Aorta (tissue), 5 donors: ENCODE data around the gene KCNK13. TPM values are rescaled to one million over a fixed set of nuclear protein-coding genes. Genes with fewer than 3 reads are reported as not detected.
"Not testable (repeated sequence)": the region's sequence is repeated elsewhere in the genome, so short reads cannot be mapped to it uniquely, and the experiment has no call there.

Experiments
- ATAC-seq: fragments of 200-7000 bp; cut with Tn5 transposase; one replicate; pipeline ENCODE4 v1.9.1; 2022; ENCODE audit warnings: moderate library complexity; ENCODE audit not compliant: low FRiP score
- DNase-seq, 2 donors: peaks; one replicate each; pipeline ENCODE4 v3.0.0-alpha.2; 2020
- H3K27ac ChIP-seq, 2 donors: one replicate each; pipeline ENCODE4 v1.5.1; 2013; ENCODE audit warnings: low read length in 2 of 2, mild to moderate bottlenecking in 2 of 2, moderate library complexity in 2 of 2, control low read depth in 1 of 2, inconsistent platforms in 1 of 2, low read depth in 1 of 2
- H3K27me3 ChIP-seq, 2 donors: one replicate each; pipeline ENCODE4 v1.6.1; 2013; ENCODE audit warnings: control low read depth in 1 of 2, low read length in 1 of 2, mild to moderate bottlenecking in 1 of 2, moderate library complexity in 1 of 2; ENCODE audit not compliant: insufficient read depth in 2 of 2, control insufficient read depth in 1 of 2
- H3K36me3 ChIP-seq, 2 donors: one replicate each; pipeline ENCODE4 v1.6.1; 2013; ENCODE audit warnings: control low read depth in 1 of 2, low read length in 1 of 2, mild to moderate bottlenecking in 1 of 2; ENCODE audit not compliant: insufficient read depth in 2 of 2, control insufficient read depth in 1 of 2
- H3K4me1 ChIP-seq, 2 donors: one replicate each; pipeline ENCODE4 v1.6.1; 2013; ENCODE audit warnings: low read length in 2 of 2, control low read depth in 1 of 2, mild to moderate bottlenecking in 1 of 2, moderate library complexity in 1 of 2; ENCODE audit not compliant: insufficient read depth in 2 of 2, control insufficient read depth in 1 of 2
- H3K4me3 ChIP-seq, 2 donors: one replicate each; pipeline ENCODE4 v1.5.1; 2013; ENCODE audit warnings: low read length in 2 of 2, control low read depth in 1 of 2, mild to moderate bottlenecking in 1 of 2
- H3K9me3 ChIP-seq: one replicate; pipeline ENCODE4 v1.6.1; 2013; ENCODE audit warnings: mild to moderate bottlenecking, low read length; ENCODE audit not compliant: control insufficient read depth
- WGBS, 2 donors: extraction: QIAGEN DNeasy Blood & Tissue Kit; methylation state at CpG; one replicate each; pipeline ENCODE4 v1.1.7; 2013; 5-methylcytosine and 5-hydroxymethylcytosine counted together
- intact Hi-C, 2 donors: fragments of 100-400 bp; cut with DNase I; formaldehyde crosslinking; loops; one replicate each; pipeline versions ENCODE4 v1.14.2 to v1.15.0; 2022
- polyA plus RNA-seq, 2 donors: library from polyadenylated mRNA; stranded (reverse); fragments of 200-250 nt; gene quantifications; one replicate each; pipeline ENCODE4 v1.2.3, GENCODE V29; 2013
- total RNA-seq, 2 donors: library from RNA; stranded (reverse); fragmentation: NEBNext Ultra II Directional; extraction: Animal tissue kit (Norgen Biotek cat#: 25700); gene quantifications; one replicate each; pipeline ENCODE4 v1.2.1, GENCODE V29; 2021
- donor health status: healthy with polysubstance abuse.
- donor health status: Bipolar disorder and iron deficiency.
- donor health status: DM: no; HTN: no; CAD: no.
- donor health status: DM: no; HTN: no; CAD: no.
- donor health status: DM: yes; HTN: yes; CAD: no.

The KCNK13 gene
- total and polyA plus RNA-seq, 4 donors, result 0.26 to 1.3 (median 0.48) TPM; not detected in 1

- Histone ChIP-seq H3K27me3 (no peaks in the 10 kb centered on the region), H3K4me3 (no peak overlapping the region), H3K36me3 (no peaks in the 10 kb centered on the region), H3K27ac (no peak overlapping the region), H3K9me3 (no peaks in the 10 kb centered on the region), H3K4me1 (no peaks in the 10 kb centered on the region)
- ATAC-seq (no peak), DNase-seq (no peak)
- WGBS, 2 donors, result 74 to 87% methylated on average over 2 of the region's 2 CpGs
- intact Hi-C loops, result no loop called here
Observed at GRCh38 chr14:90079576-90079975, 17.8 kb downstream of the KCNK13 start.

- H3K4me3 ChIP-seq, result no peak overlapping the region
- H3K9me3 ChIP-seq, result no peaks in the 10 kb centered on the region
- H3K4me1 ChIP-seq, result no peaks in the 10 kb centered on the region
- ATAC-seq (no peak), DNase-seq (peak in 1 of 2 donors; percentile 74)
- no peaks in the 10 kb centered on the region for H3K36me3 ChIP-seq
- intact Hi-C loops, result no loop called here
- no peaks in the 10 kb centered on the region for H3K27me3 ChIP-seq
- 76 to 82% methylated on average over 6 of the region's 6 CpGs for WGBS, 2 donors
- H3K27ac ChIP-seq, result no peak overlapping the region
Observed at GRCh38 chr14:90087433-90087832, 25.6 kb downstream of the KCNK13 start.

GRCh38 chr14:90088176-90088575 lies 26.4 kb downstream of the KCNK13 start:
- DNase-seq (no peak), ATAC-seq (no peak)
- WGBS, 2 donors, result 86 to 95% methylated on average over 2 of the region's 2 CpGs
- intact Hi-C loops, result no loop called here
- H3K4me1 ChIP-seq, result no peaks in the 10 kb centered on the region
- H3K36me3 ChIP-seq, result no peaks in the 10 kb centered on the region
- no peak overlapping the region for H3K4me3 ChIP-seq
- no peaks in the 10 kb centered on the region for H3K9me3 ChIP-seq
- no peaks in the 10 kb centered on the region for H3K27me3 ChIP-seq
- H3K27ac ChIP-seq, result no peak overlapping the region

GRCh38 chr14:90089486-90089885 lies 27.7 kb downstream of the KCNK13 start:
- ATAC-seq, H3K36me3 ChIP-seq, H3K9me3 ChIP-seq, DNase-seq, H3K4me3 ChIP-seq, H3K4me1 ChIP-seq, H3K27me3 ChIP-seq, intact Hi-C loops, H3K27ac ChIP-seq: not testable (repeated sequence)
- WGBS, 2 donors, result 76 to 77% methylated on average over 6 of the region's 6 CpGs

GRCh38 chr14:90091393-90091792 lies 29.6 kb downstream of the KCNK13 start:
- Histone ChIP-seq H3K36me3 (no peaks in the 10 kb centered on the region), H3K27me3 (no peaks in the 10 kb centered on the region), H3K4me3 (no peak overlapping the region), H3K9me3 (no peaks in the 10 kb centered on the region), H3K27ac (no peak overlapping the region), H3K4me1 (no peaks in the 10 kb centered on the region)
- intact Hi-C loops, result no loop called here
- 3 to 4% methylated on average over 1 of the region's 1 CpG for WGBS, 2 donors
- no peak for ATAC-seq
- DNase-seq, result no peak

GRCh38 chr14:90093942-90094595 lies 32.3 kb downstream of the KCNK13 start:
- Histone ChIP-seq H3K27ac (no peak overlapping the region), H3K36me3 (no peaks in the 10 kb centered on the region), H3K9me3 (no peaks in the 10 kb centered on the region), H3K4me3 (no peak overlapping the region), H3K4me1 (no peaks in the 10 kb centered on the region), H3K27me3 (no peaks in the 10 kb centered on the region)
- DNase-seq (no peak), ATAC-seq (no peak)
- intact Hi-C loops, result no loop called here
- WGBS, 2 donors, result 65 to 87% methylated on average over 2 of the region's 2 CpGs

- H3K27ac ChIP-seq, result no peak overlapping the region
- intact Hi-C loops, result no loop called here
- WGBS, 2 donors, result 78 to 86% methylated on average over 4 of the region's 4 CpGs
- H3K36me3 ChIP-seq, result no peaks in the 10 kb centered on the region
- H3K4me3 ChIP-seq, result no peak overlapping the region
- DNase-seq (no peak), ATAC-seq (no peak)
- no peaks in the 10 kb centered on the region for H3K27me3 ChIP-seq
- no peaks in the 10 kb centered on the region for H3K9me3 ChIP-seq
- H3K4me1 ChIP-seq, result no peaks in the 10 kb centered on the region
Observed at GRCh38 chr14:90095096-90095495, 33.3 kb downstream of the KCNK13 start.

GRCh38 chr14:90096566-90096965 lies 34.8 kb downstream of the KCNK13 start:
- Histone ChIP-seq H3K9me3 (no peaks in the 10 kb centered on the region), H3K4me3 (no peak overlapping the region), H3K27ac (no peak overlapping the region), H3K36me3 (no peaks in the 10 kb centered on the region), H3K27me3 (no peaks in the 10 kb centered on the region), H3K4me1 (no peaks in the 10 kb centered on the region)
- no peak for DNase-seq
- ATAC-seq, result no peak
- 92 to 93% methylated on average over 1 of the region's 1 CpG for WGBS, 2 donors
- intact Hi-C loops, result no loop called here

GRCh38 chr14:90103808-90104207 lies 42.0 kb downstream of the KCNK13 start:
- ATAC-seq (no peak), DNase-seq (no peak)
- intact Hi-C loops, result no loop called here
- H3K4me1 ChIP-seq, result no peaks in the 10 kb centered on the region
- 92 to 98% methylated on average over 3 of the region's 3 CpGs for WGBS, 2 donors
- no peak overlapping the region for H3K27ac ChIP-seq
- no peak overlapping the region for H3K4me3 ChIP-seq
- H3K27me3 ChIP-seq, result no peaks in the 10 kb centered on the region
- no peaks in the 10 kb centered on the region for H3K9me3 ChIP-seq
- H3K36me3 ChIP-seq, result no peaks in the 10 kb centered on the region
